Activated naive CD4-positive, alpha-beta T cell (primary cell): ENCODE results near the gene KRT17.

Source experiments
- DNase-seq, 4 experiments: peaks; one replicate each; lab custom pipeline; 2025; lab: John Stamatoyannopoulos, UW

KRT17 gene

GRCh38 chr17:41624208-41625101 lies at the start of gene KRT17:
Gene KRT17, minus strand, starts transcription at chr17:41624575. Its CDS starts 66 bp downstream, at chr17:41624509.
- no peak for DNase-seq

GRCh38 chr17:41672153-41672552 lies 47.8 kb upstream of the KRT17 start:
- DNase-seq: no peak

- no peak for DNase-seq
These were observed 43.1 kb upstream of the KRT17 start for GRCh38 chr17:41667280-41668041.

GRCh38 chr17:41666708-41667279 lies 42.4 kb upstream of the KRT17 start:
- peak; percentile 60 to 84 (median 80) for DNase-seq

- DNase-seq: peak in 3 of 4 experiments; percentile 12 to 48 (median 47)
These were observed 41.9 kb upstream of the KRT17 start for GRCh38 chr17:41666237-41666641.

- DNase-seq: peak; percentile 81 to 88 (median 82)
These were observed 41.3 kb upstream of the KRT17 start for GRCh38 chr17:41665566-41666236.

- DNase-seq: no peak
These were observed 40.5 kb upstream of the KRT17 start for GRCh38 chr17:41664587-41665565.

- DNase-seq: no peak
These were observed 39.7 kb upstream of the KRT17 start for GRCh38 chr17:41664172-41664457.

GRCh38 chr17:41663451-41664171 lies 39.2 kb upstream of the KRT17 start:
- no peak for DNase-seq

- DNase-seq: no peak
These were observed 35.9 kb upstream of the KRT17 start for GRCh38 chr17:41660221-41660711.

GRCh38 chr17:41659427-41660212 lies 35.2 kb upstream of the KRT17 start:
- DNase-seq: no peak

- no peak for DNase-seq
These were observed 34.5 kb upstream of the KRT17 start for GRCh38 chr17:41658846-41659245.

GRCh38 chr17:41657936-41658335 lies 33.6 kb upstream of the KRT17 start:
- no peak for DNase-seq

- DNase-seq: no peak
These were observed 32.9 kb upstream of the KRT17 start for GRCh38 chr17:41657176-41657754.

- DNase-seq: no peak
These were observed 32.1 kb upstream of the KRT17 start for GRCh38 chr17:41656249-41657023.

- DNase-seq: no peak
These were observed 31.3 kb upstream of the KRT17 start for GRCh38 chr17:41655611-41656111.

- DNase-seq: no peak
These were observed 30.6 kb upstream of the KRT17 start for GRCh38 chr17:41654678-41655607.
